Measurements from ENCODE around the gene DNAL4.

- TF ChIP-seq, protein P1, sequence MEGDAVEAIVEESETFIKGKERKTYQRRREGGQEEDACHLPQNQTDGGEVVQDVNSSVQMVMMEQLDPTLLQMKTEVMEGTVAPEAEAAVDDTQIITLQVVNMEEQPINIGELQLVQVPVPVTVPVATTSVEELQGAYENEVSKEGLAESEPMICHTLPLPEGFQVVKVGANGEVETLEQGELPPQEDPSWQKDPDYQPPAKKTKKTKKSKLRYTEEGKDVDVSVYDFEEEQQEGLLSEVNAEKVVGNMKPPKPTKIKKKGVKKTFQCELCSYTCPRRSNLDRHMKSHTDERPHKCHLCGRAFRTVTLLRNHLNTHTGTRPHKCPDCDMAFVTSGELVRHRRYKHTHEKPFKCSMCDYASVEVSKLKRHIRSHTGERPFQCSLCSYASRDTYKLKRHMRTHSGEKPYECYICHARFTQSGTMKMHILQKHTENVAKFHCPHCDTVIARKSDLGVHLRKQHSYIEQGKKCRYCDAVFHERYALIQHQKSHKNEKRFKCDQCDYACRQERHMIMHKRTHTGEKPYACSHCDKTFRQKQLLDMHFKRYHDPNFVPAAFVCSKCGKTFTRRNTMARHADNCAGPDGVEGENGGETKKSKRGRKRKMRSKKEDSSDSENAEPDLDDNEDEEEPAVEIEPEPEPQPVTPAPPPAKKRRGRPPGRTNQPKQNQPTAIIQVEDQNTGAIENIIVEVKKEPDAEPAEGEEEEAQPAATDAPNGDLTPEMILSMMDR (IDR thresholded peaks at IDR 0.05; ENCODE audit: borderline replicate concordance, extremely low read depth, low read length, poor library complexity, severe bottlenecking): no peak
- TF ChIP-seq EZH2 (IDR thresholded peaks at IDR 0.05; ENCODE audit: borderline replicate concordance, low read depth, low read length, severe bottlenecking): no peak
Measured at GRCh38 chr22:38795569-38795968, 1.6 kb upstream of the DNAL4 start.
